ENCODE results near the gene ARL4C.

The ARL4C gene

DNA sequence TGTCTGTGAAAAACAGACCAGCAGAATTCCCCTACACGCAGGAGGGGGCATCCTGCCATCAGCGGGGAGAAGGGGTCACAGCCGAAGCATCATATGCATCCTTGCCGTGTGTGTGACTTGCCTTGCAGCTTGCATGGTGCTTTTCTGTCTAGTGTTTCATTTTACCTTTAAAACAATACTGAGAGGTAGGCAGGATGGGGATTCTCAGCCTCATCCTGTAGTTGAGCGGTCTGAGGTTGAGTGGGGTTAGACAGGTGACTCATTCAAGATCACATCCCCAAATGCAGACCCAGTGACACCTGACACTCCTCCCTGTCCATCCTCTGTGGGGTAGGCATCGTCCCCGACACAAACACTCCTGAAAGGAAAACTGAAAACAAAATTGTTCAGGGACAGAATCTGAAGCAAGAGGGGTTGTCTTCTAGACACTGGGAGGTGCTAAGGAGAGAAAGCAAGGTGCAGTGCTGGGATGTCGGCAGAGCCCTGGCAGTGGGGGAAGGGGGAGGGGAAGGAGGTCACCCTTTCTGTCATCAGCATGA, 7.9 kb downstream of the ARL4C start:
- H3K4me3 ChIP-seq (ENCODE audit: low read length): peak overlapping the region; percentile 46
- H3K4me1 ChIP-seq (ENCODE audit: low read length): peaks cover 35% of the 10 kb centered on the region
- H3K9me3 ChIP-seq (ENCODE audit: insufficient read depth, low read length): no peaks in the 10 kb centered on the region
- no peaks in the 10 kb centered on the region for H3K79me2 ChIP-seq (ENCODE audit: low read length)
- no peak for TF ChIP-seq EZH2phosphoT487 (IDR thresholded peaks at IDR 0.05; ENCODE audit: low read depth)
- TF ChIP-seq, protein P1, sequence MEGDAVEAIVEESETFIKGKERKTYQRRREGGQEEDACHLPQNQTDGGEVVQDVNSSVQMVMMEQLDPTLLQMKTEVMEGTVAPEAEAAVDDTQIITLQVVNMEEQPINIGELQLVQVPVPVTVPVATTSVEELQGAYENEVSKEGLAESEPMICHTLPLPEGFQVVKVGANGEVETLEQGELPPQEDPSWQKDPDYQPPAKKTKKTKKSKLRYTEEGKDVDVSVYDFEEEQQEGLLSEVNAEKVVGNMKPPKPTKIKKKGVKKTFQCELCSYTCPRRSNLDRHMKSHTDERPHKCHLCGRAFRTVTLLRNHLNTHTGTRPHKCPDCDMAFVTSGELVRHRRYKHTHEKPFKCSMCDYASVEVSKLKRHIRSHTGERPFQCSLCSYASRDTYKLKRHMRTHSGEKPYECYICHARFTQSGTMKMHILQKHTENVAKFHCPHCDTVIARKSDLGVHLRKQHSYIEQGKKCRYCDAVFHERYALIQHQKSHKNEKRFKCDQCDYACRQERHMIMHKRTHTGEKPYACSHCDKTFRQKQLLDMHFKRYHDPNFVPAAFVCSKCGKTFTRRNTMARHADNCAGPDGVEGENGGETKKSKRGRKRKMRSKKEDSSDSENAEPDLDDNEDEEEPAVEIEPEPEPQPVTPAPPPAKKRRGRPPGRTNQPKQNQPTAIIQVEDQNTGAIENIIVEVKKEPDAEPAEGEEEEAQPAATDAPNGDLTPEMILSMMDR (IDR thresholded peaks at IDR 0.05; ENCODE audit: low read depth, low read length): no peak
- peak overlapping the region; percentile 61 for H3K4me2 ChIP-seq (ENCODE audit: low read length)
- H3K9ac ChIP-seq (ENCODE audit: low read length): no peak overlapping the region
- H3K27ac ChIP-seq (ENCODE audit: low read length): no peak overlapping the region
- H3K36me3 ChIP-seq (replicated peaks; ENCODE audit: low read depth, low read length): no peaks in the 10 kb centered on the region
- H3K27me3 ChIP-seq (ENCODE audit: low read depth, low read length): peaks cover 24% of the 10 kb centered on the region
- no peak overlapping the region for H2AFZ ChIP-seq (ENCODE audit: low read depth, low read length)
- H4K20me1 ChIP-seq (ENCODE audit: insufficient read depth, low read length): no peaks in the 10 kb centered on the region

- H3K27ac ChIP-seq (ENCODE audit: low read length): no peak overlapping the region
- TF ChIP-seq EZH2phosphoT487 (IDR thresholded peaks at IDR 0.05; ENCODE audit: low read depth): no peak
- TF ChIP-seq, protein P1 (IDR thresholded peaks at IDR 0.05; ENCODE audit: low read depth, low read length): no peak
- peak overlapping the region; percentile 61 for H3K4me2 ChIP-seq (ENCODE audit: low read length)
- peak overlapping the region; percentile 46; the same call in 1 of the 2 replicates for H3K4me3 ChIP-seq (ENCODE audit: low read length)
- H3K36me3 ChIP-seq (replicated peaks; ENCODE audit: low read depth, low read length): no peaks in the 10 kb centered on the region
- H2AFZ ChIP-seq (ENCODE audit: low read depth, low read length): no peak overlapping the region
- no peaks in the 10 kb centered on the region for H3K79me2 ChIP-seq (ENCODE audit: low read length)
- H3K4me1 ChIP-seq (ENCODE audit: low read length): peaks cover 40% of the 10 kb centered on the region
- peaks cover 24% of the 10 kb centered on the region for H3K27me3 ChIP-seq (ENCODE audit: low read depth, low read length)
- H4K20me1 ChIP-seq (ENCODE audit: insufficient read depth, low read length): no peaks in the 10 kb centered on the region
- H3K9ac ChIP-seq (ENCODE audit: low read length): no peak overlapping the region
- no peaks in the 10 kb centered on the region for H3K9me3 ChIP-seq (ENCODE audit: insufficient read depth, low read length)
Measured at GRCh38 chr2:234488486-234488885, 8.4 kb downstream of the ARL4C start.

DNA sequence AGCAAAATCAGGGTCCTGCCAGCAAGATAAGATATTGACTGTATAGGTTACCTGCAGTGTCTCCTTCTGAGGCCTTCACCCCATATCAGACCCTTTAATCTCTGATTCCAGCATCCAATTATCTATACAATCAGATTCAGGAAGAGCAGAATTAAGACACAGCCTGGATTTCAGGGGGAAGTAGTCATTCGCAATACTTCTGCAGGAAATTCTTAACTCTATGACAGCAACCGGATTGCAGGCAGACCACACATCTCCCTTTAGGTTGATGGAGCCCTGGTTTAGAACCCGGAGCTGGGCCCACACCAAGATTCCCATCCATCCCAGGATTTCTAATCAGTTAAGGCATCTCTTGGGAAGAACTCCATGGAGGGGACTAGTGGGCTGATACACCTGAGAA, 9.5 kb downstream of the ARL4C start:
- Histone ChIP-seq H3K36me3 (replicated peaks; ENCODE audit: low read depth, low read length) (no peaks in the 10 kb centered on the region), H3K27ac (ENCODE audit: low read length) (no peak overlapping the region), H4K20me1 (ENCODE audit: insufficient read depth, low read length) (no peaks in the 10 kb centered on the region), H3K9ac (ENCODE audit: low read length) (no peak overlapping the region), H3K27me3 (ENCODE audit: low read depth, low read length) (peaks cover 21% of the 10 kb centered on the region), H3K79me2 (ENCODE audit: low read length) (no peaks in the 10 kb centered on the region), H3K4me1 (ENCODE audit: low read length) (peaks cover 51% of the 10 kb centered on the region), H2AFZ (ENCODE audit: low read depth, low read length) (no peak overlapping the region), H3K4me3 (ENCODE audit: low read length) (no peak overlapping the region), H3K9me3 (ENCODE audit: insufficient read depth, low read length) (no peaks in the 10 kb centered on the region), H3K4me2 (ENCODE audit: low read length) (no peak overlapping the region)
- TF ChIP-seq, protein P1 (IDR thresholded peaks at IDR 0.05; ENCODE audit: low read depth, low read length): no peak
- no peak for TF ChIP-seq EZH2phosphoT487 (IDR thresholded peaks at IDR 0.05; ENCODE audit: low read depth)

DNA sequence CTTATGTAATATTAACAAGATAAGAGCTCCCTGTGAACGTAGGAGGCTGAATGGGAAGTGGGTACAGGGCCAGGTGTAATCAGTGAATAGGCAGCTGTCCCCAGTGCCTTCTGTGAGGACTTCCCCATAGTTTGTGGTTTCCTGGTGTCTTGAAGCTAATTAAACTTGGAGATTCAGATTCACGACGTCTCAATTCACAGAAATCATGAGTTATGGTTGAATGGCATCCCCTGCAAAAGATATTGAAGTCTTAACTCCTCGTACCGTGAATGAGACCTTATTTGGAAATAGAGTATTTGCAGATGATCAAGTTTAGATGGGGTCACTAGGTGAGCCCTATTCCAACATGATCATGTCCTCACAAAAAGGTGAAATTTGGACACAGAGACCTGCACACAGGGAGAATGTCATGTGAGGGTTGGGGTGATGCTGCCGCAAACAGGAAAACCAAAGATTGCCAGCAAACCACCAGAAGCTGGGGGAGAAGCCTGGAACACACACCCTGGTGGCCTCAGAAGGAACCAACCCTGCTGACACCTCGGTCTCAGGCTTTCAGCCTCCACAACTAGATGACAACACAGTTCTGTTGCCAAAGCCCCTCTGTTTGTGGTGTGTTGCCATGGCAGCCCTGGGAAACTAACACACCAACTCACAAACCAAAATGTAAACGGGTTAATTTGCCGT, 13.2 kb downstream of the ARL4C start:
- H3K4me1 ChIP-seq (ENCODE audit: low read length): peaks cover 30% of the 10 kb centered on the region

More for the DNA sequence above, 13.2 kb downstream of the ARL4C start:
- H3K9ac ChIP-seq (ENCODE audit: low read length): no peak overlapping the region
- H3K36me3 ChIP-seq (replicated peaks; ENCODE audit: low read depth, low read length): no peaks in the 10 kb centered on the region
- TF ChIP-seq EZH2phosphoT487 (IDR thresholded peaks at IDR 0.05; ENCODE audit: low read depth): no peak
- TF ChIP-seq, protein P1 (IDR thresholded peaks at IDR 0.05; ENCODE audit: low read depth, low read length): peak; percentile 41
- H3K27me3 ChIP-seq (ENCODE audit: low read depth, low read length): peaks cover 6% of the 10 kb centered on the region
- H3K4me3 ChIP-seq (ENCODE audit: low read length): peak overlapping the region; percentile 55
- H4K20me1 ChIP-seq (ENCODE audit: insufficient read depth, low read length): no peaks in the 10 kb centered on the region
- no peaks in the 10 kb centered on the region for H3K9me3 ChIP-seq (ENCODE audit: insufficient read depth, low read length)
- H3K27ac ChIP-seq (ENCODE audit: low read length): peak overlapping the region; percentile 21
- H3K4me2 ChIP-seq (ENCODE audit: low read length): peak overlapping the region; percentile 83
- no peaks in the 10 kb centered on the region for H3K79me2 ChIP-seq (ENCODE audit: low read length)
- H2AFZ ChIP-seq (ENCODE audit: low read depth, low read length): no peak overlapping the region
